ENCODE measurements around the gene USP6NL. TPM values are rescaled to one million over a fixed set of nuclear protein-coding genes. Genes with fewer than 3 reads are reported as not detected.
A peak's percentile ranks its signal among the peaks of the same experiment; 100 is the strongest.

USP6NL gene
- polyA plus RNA-seq, 1 experiment: 13.0 TPM

DNA sequence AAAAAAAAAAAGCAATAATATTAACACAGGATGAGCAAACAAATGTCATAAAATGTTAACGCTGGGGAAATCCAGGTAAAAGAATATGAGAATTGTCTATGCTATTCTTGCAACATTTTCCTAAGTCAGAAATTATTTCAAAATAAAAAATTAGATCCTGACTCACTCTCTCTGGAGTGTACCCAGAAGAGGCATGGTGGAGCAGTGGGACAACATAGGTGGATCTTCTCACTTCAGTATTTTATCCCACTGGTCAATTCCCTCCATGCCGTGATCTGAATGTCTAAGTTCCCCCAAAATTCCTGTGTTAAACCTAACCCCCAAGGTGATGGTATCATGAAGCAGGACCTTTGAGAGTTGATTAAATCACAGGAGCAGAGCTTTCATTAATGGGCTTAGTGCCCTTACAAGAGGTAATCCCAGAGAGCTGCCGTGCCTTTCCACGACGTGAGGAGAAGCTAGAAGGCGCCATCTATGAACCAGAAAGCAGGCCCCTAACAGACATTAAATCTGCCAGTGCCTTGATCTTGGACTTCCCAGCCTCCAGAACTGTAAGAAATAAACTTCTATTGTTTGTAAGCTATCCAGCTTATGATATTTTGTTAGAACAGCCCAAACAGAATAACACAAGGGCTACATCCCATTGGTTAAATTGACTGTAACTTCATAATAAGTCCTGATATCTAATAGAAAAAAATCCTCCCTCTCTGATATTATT is 35.2 kb downstream of the USP6NL start:
- POLR2A ChIA-PET: no interaction called here
- Histone ChIP-seq H3K9me3 (ENCODE audit: control insufficient read depth, insufficient read depth, low read length) (no peaks in the 10 kb centered on the region), H3K27me3 (ENCODE audit: control insufficient read depth, insufficient read depth, low read length) (no peaks in the 10 kb centered on the region), H3K4me3 (ENCODE audit: low read depth, low read length) (no peak overlapping the region), H3K27ac (ENCODE audit: low read depth, low read length) (no peak overlapping the region)
- no peak for TF ChIP-seq CTCF (IDR thresholded peaks at IDR 0.05; ENCODE audit: low read depth, low read length)
- no peak for DNase-seq (ENCODE audit: low read depth, low spot score)
- CTCF ChIA-PET: no interaction called here

GRCh38 chr10:11573497-11573896 is 38.0 kb downstream of the USP6NL start:
- ChIA-PET CTCF (interaction anchor here (0.5 to 1.4 kb wide), 4 partner anchors 26 to 210 kb away, joined by 3 to 5 read pairs (median 3); no protein-coding TSS in a partner anchor), POLR2A (no interaction called here)
- Histone ChIP-seq H3K4me3 (ENCODE audit: low read depth, low read length) (no peak overlapping the region), H3K27me3 (ENCODE audit: control insufficient read depth, insufficient read depth, low read length) (no peaks in the 10 kb centered on the region), H3K9me3 (ENCODE audit: control insufficient read depth, insufficient read depth, low read length) (no peaks in the 10 kb centered on the region), H3K27ac (ENCODE audit: low read depth, low read length) (no peak overlapping the region)
- peak; percentile 4 for DNase-seq (ENCODE audit: low read depth, low spot score)
- TF ChIP-seq CTCF (IDR thresholded peaks at IDR 0.05; ENCODE audit: low read depth, low read length): no peak

DNA sequence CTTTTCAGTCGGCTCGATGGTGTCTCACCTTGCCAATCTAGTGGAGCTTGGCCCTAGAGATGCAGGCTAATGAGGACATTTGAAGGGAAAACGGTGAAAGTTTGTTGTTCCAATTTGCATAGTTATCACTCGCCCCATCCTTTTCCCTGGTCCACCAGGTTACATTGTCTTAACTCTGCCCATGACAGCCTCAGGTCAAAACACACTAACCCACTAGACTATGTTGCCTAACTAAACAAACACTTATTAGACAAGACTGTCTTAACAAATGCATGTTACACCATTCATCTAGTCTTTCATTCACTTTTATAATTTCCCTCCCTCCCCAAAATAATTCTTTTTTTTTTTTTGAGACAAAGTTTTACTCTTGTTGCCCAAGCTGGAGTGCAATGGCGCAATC is 40.7 kb downstream of the USP6NL start:
- ChIA-PET CTCF (no interaction called here), POLR2A (no interaction called here)
- H3K27ac ChIP-seq (ENCODE audit: low read depth, low read length): no peak overlapping the region
- H3K9me3 ChIP-seq (ENCODE audit: control insufficient read depth, insufficient read depth, low read length): no peaks in the 10 kb centered on the region
- no peak for DNase-seq (ENCODE audit: low read depth, low spot score)
- no peak for TF ChIP-seq CTCF (IDR thresholded peaks at IDR 0.05; ENCODE audit: low read depth, low read length)
- H3K4me3 ChIP-seq (ENCODE audit: low read depth, low read length): no peak overlapping the region
- no peaks in the 10 kb centered on the region for H3K27me3 ChIP-seq (ENCODE audit: control insufficient read depth, insufficient read depth, low read length)

DNA sequence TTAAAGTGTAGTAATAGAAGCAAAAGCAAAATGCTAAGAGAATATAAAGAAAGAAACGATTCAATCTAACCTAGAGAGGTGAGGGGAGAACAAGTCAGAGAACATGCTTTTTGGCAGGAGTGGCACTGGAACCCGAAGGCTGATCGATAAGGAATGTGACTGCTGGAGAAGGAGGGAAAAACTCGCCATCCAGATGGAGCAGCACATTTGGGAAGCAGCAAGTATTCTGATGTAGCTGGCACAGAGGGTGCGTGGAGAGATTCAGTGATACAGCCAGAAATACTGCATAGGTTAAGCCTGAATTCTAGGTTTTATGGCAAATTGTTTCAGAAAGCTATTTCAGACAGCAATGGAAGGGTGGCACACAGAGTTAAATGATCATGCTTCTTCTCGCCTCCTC is 42.0 kb downstream of the USP6NL start:
- CTCF ChIA-PET: no interaction called here
- no peak for DNase-seq (ENCODE audit: low read depth, low spot score)
- no peak overlapping the region for H3K4me3 ChIP-seq (ENCODE audit: low read depth, low read length)
- POLR2A ChIA-PET: no interaction called here
- no peak overlapping the region for H3K27ac ChIP-seq (ENCODE audit: low read depth, low read length)
- no peak for TF ChIP-seq CTCF (IDR thresholded peaks at IDR 0.05; ENCODE audit: low read depth, low read length)
- H3K27me3 ChIP-seq (ENCODE audit: control insufficient read depth, insufficient read depth, low read length): no peaks in the 10 kb centered on the region
- H3K9me3 ChIP-seq (ENCODE audit: control insufficient read depth, insufficient read depth, low read length): no peaks in the 10 kb centered on the region

DNA sequence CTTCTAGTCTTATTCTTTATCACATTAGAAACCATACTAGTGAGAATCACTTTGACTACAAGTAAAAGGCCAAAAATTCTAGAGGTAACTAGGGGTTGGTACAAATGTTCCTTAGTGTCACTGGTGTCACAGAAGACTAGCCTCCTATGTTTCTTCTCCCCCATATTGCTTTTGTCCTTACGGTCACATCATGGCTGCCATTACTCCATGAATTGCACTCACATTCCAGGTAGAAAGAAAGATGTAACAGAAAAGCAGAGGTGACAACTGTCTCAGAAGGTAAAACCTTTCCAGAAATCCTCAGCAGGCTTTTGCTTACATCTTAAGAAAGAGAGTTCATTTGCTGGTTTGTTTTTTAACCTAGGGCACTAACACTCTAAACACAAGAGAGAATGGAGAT is 42.9 kb downstream of the USP6NL start:
- no peaks in the 10 kb centered on the region for H3K27me3 ChIP-seq (ENCODE audit: control insufficient read depth, insufficient read depth, low read length)
- CTCF ChIA-PET: no interaction called here
- POLR2A ChIA-PET: no interaction called here

More for the DNA sequence above, 42.9 kb downstream of the USP6NL start:
- no peak for DNase-seq (ENCODE audit: low read depth, low spot score)
- TF ChIP-seq CTCF (IDR thresholded peaks at IDR 0.05; ENCODE audit: low read depth, low read length): no peak
- H3K27ac ChIP-seq (ENCODE audit: low read depth, low read length): no peak overlapping the region
- no peak overlapping the region for H3K4me3 ChIP-seq (ENCODE audit: low read depth, low read length)
- no peaks in the 10 kb centered on the region for H3K9me3 ChIP-seq (ENCODE audit: control insufficient read depth, insufficient read depth, low read length)
